ENCODE results near the gene PRRC2A.

PRRC2A gene

DNA sequence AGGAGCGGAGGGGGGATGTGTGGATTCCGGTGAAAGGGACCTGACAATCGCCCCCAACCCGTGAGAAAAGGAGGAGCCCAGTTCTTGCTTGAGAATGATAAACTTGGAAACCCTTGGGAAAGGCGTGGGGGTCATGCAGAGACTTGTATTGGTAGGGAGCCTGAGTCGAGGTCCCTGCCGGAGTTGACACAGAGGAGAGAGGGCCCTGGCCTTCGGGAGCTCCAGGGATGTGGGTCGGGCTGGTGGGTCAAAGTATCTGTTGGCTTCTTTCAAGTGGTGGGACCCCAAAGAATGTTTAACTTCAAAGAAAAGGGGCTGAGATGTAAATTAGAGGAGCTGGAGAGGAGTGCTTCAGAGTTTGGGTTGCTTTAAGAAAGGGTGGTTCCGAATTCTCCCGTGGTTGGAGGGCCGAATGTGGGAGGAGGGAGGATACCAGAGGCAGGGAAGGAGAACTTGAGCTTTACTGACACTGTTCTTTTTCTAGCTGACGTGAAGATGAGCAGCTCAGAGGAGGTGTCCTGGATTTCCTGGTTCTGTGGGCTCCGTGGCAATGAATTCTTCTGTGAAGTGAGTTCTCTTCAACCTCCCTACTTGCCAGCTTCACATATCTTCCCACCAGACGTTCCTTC lies 45.9 kb downstream of the PRRC2A start:
- DNase-seq (ENCODE audit: low read depth) = no peak

DNA sequence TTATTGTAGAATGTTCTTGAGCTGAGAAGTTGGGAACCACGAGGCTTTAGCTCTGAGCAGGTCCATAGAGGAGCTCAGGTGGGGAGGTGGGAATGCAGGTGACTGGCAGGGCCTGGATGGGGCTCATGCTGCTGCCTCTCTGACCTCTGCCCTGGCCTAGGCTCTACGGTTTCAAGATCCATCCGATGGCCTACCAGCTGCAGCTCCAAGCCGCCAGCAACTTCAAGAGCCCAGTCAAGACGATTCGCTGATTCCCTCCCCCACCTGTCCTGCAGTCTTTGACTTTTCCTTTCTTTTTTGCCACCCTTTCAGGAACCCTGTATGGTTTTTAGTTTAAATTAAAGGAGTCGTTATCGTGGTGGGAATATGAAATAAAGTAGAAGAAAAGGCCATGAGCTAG lies 49.2 kb downstream of the PRRC2A start, which contains the start of gene LY6G5B:
TSS of gene LY6G5B (plus strand) at position 301 of the 400 bp plus-strand sequence. CDS start 975 bp downstream, outside the sequence.
- no peak for DNase-seq (ENCODE audit: low read depth)

DNA sequence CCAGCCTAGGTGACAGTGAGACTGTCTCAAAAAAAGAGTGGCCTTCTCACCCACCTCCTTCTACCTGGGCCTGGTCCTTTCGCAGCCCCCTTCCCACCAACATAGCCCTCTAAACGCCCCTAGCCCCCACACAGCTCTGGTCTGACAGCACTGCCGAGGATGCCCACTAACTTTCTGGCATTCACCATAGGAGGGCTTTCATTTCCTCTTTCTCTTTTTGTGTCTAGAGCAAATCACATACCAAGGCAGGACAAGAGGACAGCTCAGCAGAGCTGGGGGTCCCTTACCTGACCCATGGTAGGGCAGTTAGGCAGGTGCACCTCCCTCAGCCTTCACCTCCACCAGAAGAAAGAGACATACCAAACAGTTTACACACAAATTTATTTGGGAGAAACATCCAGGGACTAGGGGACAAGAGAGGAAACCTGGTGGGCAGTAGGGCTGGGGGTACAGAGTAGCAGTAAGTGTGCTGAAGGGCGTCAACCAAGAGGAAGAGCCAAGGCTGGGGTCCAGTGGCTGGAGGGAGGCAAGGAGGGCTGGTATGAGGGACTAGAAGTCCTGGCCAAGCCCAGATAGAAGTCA lies 55.9 kb downstream of the PRRC2A start:
- no peak for DNase-seq (ENCODE audit: low read depth)

DNA sequence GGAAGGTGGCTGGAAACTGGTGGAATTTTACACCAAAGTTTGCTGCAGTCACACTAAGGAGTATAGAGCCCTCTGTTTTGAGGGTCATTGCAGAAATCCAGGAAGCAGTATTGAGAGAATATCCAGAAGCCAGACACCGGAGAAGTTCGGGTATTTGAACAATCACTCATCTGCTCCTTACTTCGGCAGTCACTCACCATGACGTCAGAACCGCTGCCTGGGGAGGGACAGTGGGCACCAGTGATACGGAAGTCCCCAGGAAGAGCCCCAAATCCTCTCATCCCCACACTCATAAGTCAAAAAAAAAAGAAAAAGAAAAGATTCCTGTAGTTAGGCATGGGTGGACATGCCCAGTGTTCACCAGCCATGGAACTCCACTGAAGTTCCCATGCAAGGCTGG lies 56.4 kb downstream of the PRRC2A start:
- no peak for DNase-seq (ENCODE audit: low read depth)

DNA sequence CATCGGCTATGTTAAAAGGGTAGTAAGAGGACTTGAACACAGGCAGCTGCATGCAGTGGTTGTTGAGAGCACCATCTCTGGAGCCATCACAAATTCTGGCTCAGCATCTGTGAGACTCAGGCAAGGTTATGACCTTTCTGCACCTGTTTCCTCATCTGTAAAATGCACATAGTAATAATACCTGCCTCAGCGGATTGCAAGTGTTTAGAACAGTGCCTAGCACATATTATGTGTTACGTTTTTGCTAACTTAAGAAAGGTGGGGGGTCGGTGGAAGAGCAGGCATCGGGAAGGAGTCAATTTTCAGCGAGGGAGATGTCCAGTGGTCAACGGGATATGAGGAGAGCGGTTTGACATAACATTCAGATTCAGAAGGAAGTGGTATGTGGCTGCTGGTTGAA lies 57.4 kb downstream of the PRRC2A start:
- DNase-seq (ENCODE audit: low read depth) = no peak

DNA sequence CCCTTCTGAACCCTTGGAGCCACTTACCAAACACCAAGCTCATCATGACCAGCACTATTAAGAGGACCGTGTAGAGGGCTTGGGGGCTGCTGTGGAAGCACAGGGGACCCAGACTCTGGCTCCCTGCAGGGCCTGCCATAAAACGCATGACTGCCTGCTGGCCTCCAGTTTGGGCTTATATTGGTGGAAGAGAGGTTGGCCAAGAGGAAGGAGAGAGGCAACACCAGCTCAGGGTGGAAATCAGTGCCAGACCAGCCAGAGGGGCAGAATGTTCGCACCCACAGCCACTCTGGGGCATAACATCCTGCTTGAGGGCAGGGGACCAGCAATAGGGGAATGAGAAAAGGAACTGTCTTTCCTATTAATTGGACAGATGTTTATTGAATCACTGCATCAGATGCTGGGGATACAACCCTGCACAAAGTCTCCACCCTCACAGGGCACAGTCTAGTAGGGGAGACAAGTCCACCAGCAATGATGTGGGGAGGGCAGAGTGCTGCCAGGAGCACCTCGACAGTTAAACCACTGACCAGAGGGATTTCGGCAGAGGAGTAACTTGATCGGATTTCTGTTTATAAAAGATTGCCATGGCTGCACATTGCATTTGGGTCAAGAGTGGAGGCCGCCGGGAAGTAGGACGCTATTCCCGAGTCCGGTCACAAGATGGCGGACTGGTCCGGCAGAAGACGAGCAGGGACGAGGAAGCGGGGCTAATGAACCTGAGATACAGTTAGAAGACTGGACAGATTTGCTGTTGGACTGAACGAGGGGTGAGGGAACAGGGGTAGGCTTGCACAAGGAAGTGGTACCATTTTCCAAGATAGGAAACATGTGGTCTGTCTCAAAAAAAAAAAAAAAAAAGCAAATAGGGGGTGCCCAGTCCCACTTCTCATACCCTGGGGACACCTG lies 60.0 kb downstream of the PRRC2A start, which contains the start of gene LY6G5C:
TSS of gene LY6G5C (minus strand) at position 842 of the 909 bp plus-strand sequence. CDS start at position 148, 694 bp downstream.
- peak; percentile 50 for DNase-seq (ENCODE audit: low read depth)

DNA sequence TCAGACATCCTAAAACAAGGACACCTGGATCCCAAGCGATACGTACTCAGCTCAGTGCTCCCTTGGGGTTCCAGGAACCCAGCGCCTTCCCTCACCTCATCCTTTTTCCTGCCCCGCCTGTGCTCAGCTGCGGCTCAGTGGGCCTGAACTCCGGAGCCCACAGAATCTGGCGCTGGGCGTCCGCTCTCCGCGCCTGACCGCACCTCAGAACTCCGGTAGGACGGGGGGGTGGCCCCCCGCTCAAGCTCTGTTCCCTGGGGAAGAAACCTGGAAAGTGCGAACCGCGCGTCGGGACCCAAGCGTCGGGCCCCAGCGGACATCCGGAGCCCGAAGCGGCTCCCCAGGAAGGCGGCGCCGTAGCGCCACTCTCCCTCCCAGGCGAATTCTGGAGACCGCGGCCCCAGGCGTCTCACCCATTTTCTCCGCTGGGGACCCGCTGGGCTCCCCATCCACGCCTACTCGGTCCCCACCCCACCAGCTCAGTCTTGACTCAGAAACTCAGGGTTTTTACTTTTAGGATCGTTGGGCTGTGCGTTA lies 60.7 kb downstream of the PRRC2A start:
- peak; percentile 26 for DNase-seq (ENCODE audit: low read depth)

DNA sequence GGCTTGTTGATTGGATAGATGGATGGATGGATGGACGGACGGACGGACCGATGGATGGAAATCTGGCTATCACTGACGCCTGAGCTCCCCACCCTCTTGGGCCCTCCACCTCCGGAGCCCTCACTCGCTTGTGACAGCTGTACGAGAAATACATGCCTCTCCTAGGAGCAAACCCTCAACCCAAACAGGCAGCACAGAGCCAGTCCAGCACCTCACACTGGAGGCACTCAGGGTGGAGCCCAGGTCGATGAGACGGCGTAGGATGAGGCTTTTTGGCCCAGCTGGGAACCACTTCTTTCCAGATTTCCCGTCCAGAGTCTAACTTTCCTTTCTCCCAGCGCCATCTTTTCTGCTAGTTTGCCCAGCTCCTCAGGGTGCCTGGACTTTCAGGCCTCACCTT lies 63.1 kb downstream of the PRRC2A start:
- no peak for DNase-seq (ENCODE audit: low read depth)

DNA sequence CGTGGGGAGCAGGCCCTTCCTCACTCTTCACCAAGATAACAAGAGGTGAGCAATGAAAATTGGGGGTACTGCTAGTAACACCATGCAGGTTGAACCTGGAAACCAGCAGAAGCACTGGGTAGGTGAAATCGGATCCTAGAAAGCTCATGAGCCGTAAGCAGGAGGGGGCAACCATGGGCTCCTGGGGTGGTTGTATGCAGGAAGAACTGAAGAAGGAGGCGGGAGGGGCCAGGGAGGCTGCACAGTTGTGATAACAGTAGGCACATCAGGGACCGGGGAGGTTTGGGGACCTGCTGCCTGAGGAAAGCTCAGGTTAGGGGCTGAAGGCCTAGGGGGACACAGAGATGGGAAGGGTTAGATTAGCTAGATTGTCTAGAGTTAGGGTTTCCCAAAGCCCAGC lies 66.0 kb downstream of the PRRC2A start:
- no peak for DNase-seq (ENCODE audit: low read depth)

DNA sequence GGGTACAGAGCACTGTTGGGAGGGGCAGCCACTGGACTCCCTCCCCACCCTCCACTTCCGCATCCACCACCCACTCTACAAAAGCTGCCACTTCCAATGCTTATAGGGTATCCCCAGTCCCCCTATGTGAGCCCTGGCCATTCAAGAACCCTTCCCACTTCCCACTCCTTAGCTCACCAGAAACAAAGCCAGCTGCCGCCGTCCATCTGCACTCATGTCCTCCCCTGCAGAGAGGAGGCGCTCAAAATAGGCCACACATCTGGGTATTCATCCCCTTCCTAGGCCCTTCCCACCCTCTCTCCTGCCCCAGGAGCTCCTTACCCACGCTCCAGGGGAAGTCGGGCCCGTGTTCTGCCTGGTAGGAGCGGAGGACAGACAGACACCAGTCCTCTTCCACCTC lies 66.8 kb downstream of the PRRC2A start:
- DNase-seq (ENCODE audit: low read depth) = no peak

Measured in activated T-helper 9 cell treated with anti-CD3 and anti-CD28 coated beads, Interleukin-2, amount 50 U/mL, for 16 hours (primary cell).